Stimulated activated CD4-positive, alpha-beta T cell treated with anti-CD3 and anti-CD28 coated beads, Interleukin-1b, Interleukin-23, amount 100 ng/mL, for 48 hours (primary cell): ENCODE data around the gene PFDN2.
"Not testable (repeated sequence)": the region's sequence is repeated elsewhere in the genome, so short reads cannot be mapped to it uniquely, and the experiment has no call there.

Experiments used
- DNase-seq: peaks from one replicate; pipeline ENCODE4 v3.0.0-alpha.2; 2020

The PFDN2 gene

DNA sequence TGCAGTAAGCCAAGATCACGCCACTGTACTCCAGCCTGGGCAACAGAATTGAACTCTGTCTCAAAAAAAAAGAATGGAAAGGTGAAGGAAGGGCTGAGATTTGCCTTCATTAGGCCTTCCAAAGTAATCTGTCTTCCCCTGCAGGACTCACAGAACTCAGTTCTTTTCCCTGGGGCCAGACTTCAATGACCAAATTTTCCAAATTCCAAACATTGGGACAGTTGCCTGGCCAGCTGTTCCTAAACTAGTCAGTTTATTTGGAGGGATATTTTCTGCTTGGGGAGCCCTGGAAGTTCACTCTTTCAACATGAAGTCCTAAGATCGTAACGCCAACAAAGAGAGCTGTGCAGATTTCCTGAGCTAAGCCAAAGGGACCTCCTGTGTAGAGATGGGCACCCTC, 20.0 kb upstream of the PFDN2 start:
- DNase-seq = no peak

DNA sequence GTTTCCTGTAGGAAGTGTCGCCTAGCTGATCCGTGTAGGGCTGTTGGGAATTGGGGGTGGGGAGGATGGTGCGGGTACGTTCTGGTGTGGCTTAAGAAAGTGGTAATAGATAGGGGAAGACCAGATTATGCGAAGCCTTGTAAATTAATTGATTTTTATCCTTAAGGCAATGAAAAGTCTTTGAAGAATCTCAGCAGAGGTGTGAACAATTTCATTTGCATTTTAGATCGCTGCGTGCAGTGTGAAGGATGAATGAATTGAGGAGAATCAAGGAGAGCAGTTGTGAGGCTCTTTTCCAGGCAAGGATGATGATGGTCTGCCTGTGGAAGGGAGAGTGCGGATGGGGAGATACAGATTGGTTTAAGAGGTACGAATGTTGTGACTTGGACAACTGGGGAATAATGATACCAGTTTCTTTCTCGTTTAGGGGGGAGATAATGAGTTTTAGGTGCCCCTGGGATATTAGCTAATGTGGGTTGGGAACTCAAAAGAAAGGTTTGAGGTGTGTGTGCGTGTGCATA, 15.4 kb upstream of the PFDN2 start:
- no peak for DNase-seq

- peak; percentile 95 for DNase-seq
Measured at GRCh38 chr1:161132410-161133219, 14.8 kb upstream of the PFDN2 start, which contains the start of gene DEDD. TSS of gene DEDD (minus strand) at chr1:161132667. CDS start at chr1:161124462, 8,205 bp downstream.

DNA sequence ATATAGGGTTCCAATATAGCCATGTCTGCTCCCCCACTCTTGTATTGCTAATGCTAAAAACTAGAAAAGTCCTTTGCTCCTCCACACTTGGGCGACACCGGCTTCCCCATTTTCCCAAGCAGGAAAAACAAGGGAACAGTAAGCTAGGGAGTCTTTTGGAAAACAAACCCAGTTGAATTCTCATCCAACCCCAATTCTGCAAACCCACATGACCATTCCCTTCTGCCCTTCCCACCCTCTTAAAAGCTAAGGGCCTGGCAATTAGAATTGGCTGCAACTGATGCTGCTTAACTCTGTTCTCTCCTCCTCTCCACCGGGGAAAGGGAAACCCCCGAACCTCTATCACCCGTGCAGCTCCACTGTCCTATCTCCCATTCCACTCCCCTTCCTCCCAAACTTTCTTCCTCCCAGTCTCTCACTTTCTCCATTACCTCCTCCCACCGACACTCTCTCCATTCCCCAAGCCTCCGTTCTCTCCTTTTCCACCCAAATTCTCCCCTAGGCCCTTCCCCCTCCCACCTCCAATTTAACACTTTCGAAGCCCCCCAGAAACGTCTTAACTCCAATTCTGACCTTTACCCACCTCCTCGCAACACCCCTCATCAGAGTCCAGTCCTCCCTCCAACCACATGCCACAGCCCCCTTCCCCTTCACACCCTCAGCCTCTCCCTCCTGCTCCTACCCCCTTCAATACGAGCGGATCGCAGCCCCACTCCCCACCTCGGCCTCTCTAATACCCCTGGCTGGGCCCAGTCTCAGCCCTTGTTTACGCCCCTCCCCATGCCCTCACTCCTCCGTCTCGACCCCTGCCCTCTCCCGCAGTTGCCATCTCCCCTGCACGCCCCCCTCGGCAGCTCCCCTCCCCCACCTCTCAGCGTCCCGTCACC, 13.9 kb upstream of the PFDN2 start:
- DNase-seq = no peak

GRCh38 chr1:161130266-161130665, 12.4 kb upstream of the PFDN2 start:
- DNase-seq = no peak

- no peak for DNase-seq
Measured at GRCh38 chr1:161128591-161129420, 11.0 kb upstream of the PFDN2 start.

DNA sequence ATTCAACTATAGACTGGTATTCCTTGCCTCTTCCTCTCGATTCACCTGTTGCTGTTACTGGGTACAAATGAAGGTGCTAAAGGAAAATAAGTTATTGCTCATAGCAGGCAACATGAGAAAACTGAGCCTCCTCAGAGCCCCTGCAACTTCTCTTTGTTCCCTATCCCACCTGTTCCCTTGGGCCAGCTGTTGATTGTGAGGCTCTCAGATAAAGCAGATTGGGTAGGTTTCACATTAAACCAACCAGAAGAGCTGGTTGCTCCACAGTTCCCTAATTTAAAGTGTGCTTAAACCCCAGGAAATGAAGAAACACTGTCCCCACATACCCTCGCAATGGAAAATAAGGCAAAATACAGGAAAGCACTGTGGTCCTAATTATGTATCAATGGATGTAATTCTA, 9.8 kb upstream of the PFDN2 start:
- no peak for DNase-seq

- no peak for DNase-seq
Measured at GRCh38 chr1:161122967-161123366, 5.1 kb upstream of the PFDN2 start.

GRCh38 chr1:161121834-161122233, 4.0 kb upstream of the PFDN2 start:
- no peak for DNase-seq

DNA sequence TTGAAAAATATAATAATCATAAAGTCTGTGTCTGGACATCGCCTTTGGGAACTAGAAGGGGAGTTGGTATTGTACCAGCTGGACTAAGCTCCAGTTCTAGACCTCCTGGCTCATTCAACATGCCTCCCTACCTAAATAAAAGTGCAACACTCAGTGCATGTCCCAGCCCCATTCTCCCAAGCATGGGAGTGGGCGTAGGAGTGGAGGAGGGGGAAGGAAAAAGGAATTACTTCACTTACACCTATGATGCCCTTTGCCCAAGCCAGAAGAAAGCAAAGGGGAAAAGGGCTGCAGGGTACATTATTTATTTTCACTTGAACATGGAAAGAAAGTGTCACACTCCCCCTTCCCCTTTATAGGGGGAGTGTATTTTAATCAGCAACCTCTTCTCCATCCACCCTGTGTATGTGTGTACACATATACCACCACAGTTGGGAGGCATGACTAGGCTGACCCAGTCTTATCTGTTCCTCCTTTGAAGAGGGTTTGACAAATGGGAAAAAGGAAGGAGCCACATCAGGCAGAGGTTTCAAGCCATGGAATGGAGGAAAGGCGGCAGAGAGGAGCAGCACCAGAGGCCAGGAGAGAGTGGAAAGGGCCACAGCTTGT, 3.3 kb upstream of the PFDN2 start:
- no peak for DNase-seq

DNA sequence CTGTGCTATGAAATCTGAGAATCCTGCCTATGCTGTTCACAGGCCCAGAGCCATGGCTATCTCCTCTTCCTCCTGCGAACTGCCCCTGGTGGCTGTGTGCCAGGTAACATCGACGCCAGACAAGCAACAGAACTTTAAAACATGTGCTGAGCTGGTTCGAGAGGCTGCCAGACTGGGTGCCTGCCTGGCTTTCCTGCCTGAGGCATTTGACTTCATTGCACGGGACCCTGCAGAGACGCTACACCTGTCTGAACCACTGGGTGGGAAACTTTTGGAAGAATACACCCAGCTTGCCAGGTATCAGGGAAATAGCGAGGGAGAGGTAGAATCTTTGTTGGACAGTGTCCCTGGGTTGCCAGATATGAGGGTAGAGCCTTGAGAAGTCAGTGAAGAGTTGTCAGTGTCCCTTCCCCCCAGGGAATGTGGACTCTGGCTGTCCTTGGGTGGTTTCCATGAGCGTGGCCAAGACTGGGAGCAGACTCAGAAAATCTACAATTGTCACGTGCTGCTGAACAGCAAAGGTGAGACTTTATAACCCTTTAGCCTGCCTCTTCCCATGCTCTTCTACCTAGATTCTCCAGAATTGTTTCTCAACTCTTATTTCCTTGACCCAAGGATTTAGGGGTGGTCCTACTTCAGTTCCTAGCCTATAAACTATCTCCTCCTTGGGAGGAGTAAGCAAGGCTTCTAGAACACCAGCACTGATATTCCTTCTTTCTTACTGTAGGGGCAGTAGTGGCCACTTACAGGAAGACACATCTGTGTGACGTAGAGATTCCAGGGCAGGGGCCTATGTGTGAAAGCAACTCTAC, 1.5 kb upstream of the PFDN2 start:
- DNase-seq = peak; percentile 83

DNA sequence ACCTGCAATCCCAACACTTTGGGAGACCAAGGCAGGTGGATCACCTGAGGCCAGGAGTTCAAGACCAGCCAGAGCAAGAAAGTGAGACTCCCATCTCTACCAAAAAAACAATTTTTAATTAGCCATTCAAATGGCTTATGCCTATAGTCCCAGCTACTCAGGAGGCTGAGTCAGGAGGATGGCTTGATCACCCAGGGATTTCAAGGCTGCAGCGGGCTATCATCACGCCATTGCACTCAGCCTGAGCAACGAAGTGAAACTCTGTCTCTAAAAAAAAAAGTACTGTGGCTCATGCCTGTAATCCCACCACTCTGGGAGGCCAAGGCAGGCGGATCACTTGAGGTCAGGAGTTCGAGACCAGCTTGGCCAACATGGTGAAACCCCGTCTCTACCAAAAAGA, 1.9 kb downstream of the PFDN2 start:
- not testable (repeated sequence) for DNase-seq

DNA sequence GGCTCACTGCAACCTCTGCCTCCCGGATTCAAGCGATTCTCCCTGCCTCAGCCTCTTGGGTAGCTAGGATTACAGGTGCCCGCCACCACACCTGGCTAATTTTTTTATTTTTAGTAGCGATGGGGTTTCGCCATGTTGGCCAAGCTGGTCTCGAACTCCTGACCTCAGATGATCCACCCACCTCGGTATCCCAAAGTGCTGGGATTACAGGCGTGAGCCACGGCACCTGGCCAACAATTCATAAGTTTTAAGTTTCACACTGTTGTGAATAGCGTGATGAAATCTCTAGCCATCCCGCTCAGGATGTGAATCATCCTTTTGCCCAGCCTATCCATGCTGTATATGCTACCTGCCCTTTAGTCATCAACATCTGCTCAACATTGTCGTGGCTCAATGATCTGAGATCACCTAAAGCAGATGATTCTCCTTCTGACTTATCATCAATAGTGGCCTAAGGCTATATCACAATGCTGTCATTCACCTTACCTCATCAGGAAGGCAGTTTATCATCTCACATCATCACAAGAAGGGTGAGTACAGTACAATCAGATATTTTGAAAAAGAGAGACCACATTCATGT, 2.6 kb downstream of the PFDN2 start:
- peak; percentile 77 for DNase-seq

- DNase-seq = no peak
Measured at GRCh38 chr1:161114556-161114955, 3.3 kb downstream of the PFDN2 start.

- DNase-seq = no peak
Measured at GRCh38 chr1:161113915-161114314, 3.9 kb downstream of the PFDN2 start.

GRCh38 chr1:161111527-161111926, 6.3 kb downstream of the PFDN2 start:
- no peak for DNase-seq

GRCh38 chr1:161111117-161111516, 6.7 kb downstream of the PFDN2 start:
- no peak for DNase-seq

GRCh38 chr1:161106431-161106830, 11.4 kb downstream of the PFDN2 start:
- DNase-seq = no peak

DNA sequence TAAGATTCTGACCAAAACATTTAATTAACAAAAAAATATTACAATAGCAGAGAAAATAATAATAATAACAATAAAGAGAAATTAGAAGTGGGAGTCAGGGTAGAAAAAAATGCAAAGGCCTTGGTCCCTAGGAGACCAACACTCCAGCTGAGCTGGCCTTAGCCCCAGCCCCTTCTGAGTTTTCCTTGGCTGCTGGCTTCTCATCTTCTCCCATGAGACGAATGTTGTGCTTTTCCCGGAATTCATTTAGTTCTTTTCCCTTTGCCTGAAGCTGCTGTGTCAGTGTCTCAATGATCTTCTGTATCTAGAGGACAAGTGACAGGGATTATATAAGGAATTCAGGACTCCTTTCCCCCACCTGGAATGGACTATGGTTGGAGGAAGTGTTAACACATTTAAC, 17.3 kb downstream of the PFDN2 start:
- no peak for DNase-seq

GRCh38 chr1:161099090-161099802, 18.6 kb downstream of the PFDN2 start:
- DNase-seq = no peak
